Stimulated activated CD8-positive, alpha-beta memory T cell treated with anti-CD3 and anti-CD28 coated beads, Interleukin-4, amount 100 ng/mL, for 4 hours (primary cell): ENCODE measurements around the gene PPP1R13B.
"Not testable (repeated sequence)": the region's sequence is repeated elsewhere in the genome, so short reads cannot be mapped to it uniquely, and the experiment has no call there.

ENCODE experiments used
- DNase-seq, 2 donors: peaks; one replicate each; pipeline ENCODE4 v3.0.0-alpha.2; 2020; ENCODE audit warnings: low read depth in 2 of 2, low spot score in 1 of 2

The PPP1R13B gene

DNA sequence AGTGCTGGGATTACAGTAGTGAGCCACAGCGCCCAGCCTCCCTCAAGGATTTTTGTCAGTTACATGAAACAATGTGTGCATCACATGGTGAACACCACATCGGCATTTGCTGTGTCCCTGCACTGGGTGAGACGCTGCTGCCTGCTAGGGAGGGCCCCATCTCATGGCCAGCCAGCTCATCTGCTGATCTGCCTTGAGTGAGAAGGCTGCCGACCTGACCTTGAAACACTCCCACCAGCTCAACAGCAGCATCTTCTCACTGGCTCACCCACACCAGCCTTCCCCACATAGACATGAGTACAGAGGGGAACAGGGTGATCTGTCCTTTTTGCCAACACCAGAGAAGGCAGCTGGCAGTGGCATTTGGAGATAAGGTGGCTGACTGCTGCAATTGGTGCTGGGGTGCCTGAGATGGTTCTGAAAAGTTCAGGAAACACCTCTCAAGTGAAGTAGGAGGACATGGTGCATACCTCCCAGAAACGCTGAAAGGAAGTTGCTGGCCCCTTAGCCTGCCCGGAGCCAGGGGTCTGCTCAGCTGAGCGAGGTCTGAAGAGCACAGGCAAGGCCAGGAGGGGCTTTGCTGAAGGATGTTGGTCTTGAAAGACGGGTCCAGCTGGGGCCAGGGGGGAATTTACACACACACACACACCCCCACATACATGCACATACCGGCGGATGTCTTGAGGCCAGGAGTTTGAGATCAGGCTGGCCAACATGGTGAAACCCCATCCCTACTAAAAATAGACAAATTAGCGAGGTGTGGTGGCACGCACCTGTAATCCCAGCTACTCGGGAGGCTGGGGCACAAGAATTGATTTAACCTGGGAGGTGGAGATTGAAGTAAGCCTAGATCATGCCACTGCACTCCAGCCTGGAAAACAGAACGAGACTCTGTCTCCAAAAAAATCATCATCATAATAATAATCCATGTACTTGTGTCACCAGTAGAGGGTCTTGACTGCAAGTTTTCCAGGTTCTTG is 14.3 kb upstream of the PPP1R13B start:
- DNase-seq, result no peak

DNA sequence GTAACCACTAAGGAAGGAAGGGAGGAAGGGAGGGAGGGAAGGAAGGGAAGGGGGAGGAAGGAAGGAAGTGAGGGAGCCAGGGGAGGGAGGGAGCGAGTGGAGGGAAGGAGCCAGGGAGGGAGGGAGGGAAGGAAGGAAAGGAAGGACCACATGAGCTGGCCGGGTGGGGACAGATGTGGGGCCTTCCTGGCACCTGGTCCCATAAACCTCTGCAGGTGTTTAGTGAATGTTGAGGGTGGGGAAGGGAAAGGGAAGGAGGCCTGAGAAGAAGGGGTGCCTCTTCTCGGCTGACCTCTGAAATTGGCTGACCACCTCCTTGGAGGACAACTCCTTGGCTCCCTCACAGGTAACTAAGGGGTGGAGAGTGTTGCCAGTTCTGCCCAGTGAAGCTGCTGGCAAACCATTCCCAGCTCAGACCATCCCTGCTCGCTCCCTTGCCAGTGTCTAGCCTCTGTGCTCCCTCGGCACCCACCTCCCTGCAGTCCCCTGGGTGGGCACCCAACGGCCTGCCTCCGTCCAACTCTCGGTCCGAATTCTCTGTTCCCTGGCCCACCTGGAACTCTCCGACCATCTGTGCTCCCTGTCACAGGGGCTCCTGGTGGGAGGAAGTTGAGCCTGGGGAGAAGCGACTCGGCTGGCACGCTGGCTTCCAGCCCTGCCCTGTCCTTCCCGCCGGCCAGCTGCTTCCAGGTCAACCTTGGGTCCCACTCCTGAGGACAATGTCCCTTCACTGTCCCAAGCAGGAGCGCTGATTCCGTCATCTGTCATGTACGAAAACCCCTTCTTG is 12.2 kb upstream of the PPP1R13B start:
- no peak for DNase-seq

DNA sequence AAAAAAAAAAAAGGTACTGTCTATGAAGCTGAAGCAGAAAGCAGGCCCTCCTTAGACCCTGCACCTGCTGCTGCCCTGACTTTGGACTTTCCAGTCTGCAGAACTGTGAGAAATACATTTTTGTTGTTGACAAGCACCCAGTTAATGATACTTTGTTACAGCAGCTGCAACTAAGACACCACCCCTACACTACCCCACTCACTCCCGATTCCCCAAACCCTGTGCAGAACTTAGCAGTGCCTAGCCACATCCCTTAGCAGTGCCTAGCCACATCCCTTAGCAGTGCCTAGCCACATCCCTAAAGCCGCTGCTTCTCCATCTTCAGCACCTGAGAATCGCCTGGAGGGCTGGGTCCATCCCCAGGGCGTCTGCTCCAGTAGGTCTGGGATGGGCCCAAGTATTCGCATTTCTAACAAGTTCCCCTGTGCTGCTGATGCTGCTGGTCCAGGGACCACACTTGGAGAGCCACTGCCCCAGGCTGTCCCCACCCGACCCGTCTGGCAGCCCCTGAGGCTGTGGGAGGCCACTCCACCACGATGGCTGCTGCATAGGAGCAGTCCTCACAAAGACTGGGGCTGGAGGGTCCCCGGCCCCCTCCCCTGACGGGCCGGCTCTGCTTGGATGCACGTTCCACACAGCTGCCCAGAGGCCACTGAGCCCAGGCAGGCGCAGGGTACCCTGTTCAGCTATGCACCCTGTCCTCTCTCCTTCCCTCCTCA is 10.8 kb upstream of the PPP1R13B start:
- DNase-seq, result no peak

DNA sequence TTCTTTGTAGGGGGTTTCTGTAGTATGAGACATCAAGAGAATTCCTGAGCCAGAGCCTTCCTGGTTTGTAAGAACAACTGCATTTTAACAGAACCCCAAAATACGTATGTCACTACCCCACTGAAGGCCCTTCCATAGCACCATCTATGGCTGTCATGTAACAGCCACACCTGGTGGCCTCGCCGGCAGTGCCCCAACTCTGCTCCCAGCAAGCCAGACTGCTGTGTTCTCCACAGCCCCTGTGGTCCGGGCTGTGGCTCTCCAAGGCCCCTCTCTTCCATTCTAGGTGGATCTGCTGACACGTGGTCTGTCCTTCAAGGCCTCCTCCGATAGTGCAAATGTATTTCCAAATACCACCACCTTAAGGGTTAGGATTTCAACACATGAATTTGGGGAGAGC is 9.9 kb upstream of the PPP1R13B start:
- DNase-seq, result no peak

DNA sequence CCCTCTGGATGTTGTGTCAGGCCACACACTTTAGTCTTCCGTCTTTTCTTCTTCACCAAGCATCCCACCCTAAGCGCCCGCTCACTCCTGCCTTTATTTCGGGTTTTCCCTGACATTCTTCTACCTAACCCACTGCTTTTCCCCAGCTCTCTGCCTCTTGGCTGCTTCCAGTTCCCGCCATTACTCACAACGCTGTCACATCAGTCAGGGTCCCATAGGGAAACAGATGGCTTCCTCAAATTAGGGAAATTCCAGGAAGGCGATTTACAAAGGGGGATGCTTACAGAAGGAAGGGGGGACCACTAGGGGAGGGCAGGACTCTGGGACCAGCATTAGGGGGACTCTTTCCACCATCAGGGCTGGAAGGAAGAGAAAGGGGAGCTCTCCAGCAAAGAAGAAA is 9.2 kb upstream of the PPP1R13B start:
- no peak for DNase-seq

DNA sequence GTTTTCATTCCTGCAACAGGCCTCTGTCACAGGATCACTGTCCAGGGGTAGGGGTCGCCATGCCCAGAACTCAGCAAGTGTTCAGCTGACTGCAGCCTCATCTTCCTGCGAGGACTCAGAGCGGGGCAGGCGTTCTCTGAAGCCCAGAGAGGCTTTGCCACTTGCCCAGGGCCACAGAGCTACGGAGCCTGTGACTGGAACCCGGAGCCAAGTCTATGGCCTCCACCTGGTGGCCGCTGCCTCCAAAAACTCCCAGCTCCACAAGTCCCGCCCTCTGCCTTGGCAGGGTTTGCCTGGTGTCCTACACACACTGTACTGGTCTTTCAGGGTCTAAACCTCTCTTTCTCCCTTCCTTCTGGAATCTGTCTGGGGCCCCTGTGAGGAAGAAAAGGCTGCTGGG is 8.7 kb upstream of the PPP1R13B start:
- no peak for DNase-seq

DNA sequence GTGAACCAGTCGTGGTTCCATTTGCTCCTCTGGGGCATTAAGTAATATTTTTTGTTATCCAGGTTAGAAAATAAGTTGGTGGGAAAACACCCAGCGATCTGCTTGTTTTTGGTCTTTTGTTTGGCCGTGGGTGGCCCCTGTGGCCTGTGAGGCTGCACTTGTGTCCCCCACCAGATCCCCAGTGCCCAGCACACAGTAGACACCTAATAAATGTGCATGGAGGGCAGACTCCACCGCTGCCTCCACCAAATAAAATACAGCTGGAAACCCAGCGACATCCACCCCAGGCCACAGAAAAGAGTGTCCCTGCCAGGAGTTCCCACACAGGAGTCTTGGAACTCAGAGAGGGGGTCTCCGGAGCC is 8.3 kb upstream of the PPP1R13B start:
- no peak for DNase-seq

DNA sequence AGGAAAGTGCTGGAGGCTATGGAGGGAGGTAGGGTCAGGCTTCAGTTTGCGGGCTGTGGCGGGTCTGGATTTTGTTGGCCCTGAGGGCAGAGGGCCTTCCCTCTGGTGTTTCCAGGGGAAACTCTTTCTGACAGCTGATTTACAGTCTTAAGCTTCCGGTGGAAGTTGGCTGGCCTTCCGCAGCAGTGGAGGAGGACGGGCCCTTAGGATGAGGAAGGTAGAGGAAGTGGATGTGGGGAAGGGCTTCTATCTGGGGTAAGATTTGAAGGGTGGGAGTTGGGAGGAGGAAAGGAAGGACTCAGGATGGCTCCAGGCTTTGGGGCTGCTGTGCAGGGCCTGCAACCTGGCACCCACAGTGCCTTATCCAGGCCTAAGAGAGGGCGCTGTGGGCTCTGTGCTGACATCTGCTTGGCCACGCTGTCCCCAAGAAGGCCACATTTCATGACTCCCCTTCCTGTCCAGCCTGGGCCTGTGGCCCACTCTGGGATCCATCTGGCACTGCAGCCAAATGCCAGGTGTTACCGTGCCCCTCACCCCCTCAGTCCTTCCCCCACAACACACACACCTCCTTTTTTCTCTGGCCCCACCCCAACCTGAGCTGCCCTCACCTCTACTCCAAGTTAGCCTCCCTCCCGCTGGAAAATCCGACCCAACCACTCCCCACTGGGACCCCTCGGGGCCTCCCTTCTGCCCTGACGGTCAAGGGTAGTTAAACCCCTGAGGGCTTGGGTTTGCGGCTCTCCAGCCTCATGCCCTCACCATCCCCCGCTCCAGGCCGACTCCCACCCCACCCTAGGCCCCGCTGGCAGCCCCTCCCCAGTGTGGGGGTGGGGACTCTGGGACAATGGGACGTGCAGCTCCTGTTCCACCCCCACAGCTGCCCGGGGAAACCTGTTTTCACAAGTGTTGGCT is 7.7 kb upstream of the PPP1R13B start:
- no peak for DNase-seq

DNA sequence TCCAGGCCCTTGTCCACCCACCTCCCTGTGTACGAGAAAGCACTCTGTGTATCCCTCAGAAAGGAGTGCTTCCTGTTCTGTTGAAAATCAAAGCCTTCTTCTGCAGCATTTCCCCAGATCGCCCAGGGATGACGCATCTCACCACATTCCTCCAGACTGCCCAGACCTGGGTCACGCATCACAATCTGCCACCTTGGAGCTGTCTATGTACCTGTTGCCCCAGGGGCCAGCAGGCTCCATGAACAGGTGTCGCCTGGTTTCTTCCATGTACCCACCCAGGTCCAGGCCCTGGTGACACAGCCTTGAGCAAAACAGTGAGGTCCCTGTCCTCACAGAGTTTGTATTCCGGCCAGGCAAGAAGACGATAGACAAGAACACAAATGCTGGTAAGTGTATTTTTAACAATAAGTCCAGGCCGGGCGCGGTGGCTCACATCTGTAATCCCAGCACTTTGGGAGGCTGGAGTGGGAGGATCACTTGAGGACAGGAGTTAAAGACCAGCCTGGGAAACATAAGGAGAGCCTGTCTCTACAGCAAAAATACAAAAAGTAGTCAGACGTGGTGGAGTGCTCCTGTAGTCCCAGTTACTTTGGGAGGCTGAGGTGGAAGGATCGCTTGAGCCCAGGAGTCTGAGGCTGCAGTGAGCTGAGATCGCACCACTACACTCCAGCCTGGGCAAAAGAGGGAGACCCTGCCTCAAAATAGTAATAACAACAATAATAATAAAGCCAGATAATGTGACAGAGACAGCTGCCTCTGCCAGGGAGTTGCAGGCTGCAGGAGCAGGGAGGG is 6.8 kb upstream of the PPP1R13B start:
- no peak for DNase-seq

DNA sequence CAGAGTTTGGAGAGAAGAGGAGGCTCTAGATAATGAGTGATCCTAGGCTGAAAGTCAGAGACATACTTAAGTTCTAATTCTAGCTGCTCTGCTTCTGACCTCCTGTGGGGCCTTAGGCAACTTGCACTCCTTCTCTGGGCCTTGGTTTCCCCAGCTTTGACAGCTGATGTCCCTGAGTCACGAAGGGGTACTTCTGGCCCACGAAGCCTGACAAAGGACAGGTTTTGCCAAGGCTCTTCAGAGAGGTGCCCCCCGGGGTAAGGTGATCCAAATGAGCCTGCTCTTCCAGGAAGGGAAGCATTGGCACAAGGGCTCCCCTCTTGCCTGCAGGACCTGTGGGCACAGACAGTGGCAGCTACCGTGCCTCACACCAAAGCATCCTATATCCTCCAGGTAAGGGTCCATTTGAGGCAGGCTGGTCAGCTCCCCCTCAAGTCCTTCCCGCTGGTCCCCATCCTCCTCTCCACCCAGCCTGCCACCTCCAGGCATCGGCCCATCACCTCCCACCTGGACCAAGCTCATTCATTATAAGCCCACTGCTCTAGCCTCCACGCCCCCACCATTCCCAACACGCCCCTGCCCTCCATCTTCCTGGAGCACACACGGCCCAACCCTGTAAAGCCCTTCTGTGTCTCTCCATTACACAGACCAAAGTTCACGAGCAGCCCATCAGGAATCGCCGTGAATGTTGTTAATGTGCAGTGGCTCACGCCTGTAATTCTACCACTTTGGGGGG is 1.9 kb upstream of the PPP1R13B start:
- no peak for DNase-seq

DNA sequence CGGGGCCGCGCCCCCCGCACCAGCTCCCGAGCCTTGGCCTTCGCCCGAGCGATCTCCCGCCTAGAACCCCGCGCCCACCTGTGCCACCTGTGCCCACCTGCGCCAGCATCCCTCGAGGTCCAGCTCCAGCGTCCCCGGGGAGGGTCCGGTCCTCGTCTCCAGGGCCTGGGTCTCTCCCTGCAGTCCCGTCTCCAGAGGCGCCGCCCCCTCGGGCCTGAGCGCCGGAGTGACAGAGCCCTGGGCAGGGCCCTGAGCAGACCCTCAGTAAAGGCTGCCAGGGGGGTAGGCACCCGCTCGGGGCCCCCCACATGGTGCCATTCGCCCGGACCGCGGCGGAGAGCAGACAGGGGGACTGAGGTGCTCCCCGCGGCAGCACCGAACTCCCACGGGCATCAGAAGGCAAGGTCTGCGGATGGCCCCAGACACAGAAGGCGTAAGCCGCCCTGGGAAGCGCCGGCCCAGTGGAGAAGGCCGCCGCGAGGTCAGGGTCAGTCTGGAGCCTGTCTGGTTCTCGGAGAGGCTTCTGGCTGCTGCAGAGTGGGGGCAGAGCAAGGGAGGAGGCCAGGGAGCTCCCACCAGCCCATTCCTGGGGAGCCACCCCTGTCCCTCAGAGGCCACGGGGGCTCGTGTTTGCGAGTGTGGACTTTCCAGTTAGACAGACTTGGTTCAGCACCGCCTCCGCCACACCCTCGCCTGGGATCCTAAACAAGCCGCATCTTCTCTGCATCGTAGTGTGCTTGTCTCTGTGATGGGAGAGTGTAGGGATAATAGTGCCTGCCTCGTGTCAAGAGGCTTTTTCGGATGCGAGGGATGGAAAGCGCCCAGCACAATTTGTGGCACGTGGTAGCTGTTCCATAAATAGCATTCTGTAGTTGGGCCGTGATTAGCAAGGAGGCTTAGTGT is 1.1 kb upstream of the PPP1R13B start:
- no peak for DNase-seq

DNA sequence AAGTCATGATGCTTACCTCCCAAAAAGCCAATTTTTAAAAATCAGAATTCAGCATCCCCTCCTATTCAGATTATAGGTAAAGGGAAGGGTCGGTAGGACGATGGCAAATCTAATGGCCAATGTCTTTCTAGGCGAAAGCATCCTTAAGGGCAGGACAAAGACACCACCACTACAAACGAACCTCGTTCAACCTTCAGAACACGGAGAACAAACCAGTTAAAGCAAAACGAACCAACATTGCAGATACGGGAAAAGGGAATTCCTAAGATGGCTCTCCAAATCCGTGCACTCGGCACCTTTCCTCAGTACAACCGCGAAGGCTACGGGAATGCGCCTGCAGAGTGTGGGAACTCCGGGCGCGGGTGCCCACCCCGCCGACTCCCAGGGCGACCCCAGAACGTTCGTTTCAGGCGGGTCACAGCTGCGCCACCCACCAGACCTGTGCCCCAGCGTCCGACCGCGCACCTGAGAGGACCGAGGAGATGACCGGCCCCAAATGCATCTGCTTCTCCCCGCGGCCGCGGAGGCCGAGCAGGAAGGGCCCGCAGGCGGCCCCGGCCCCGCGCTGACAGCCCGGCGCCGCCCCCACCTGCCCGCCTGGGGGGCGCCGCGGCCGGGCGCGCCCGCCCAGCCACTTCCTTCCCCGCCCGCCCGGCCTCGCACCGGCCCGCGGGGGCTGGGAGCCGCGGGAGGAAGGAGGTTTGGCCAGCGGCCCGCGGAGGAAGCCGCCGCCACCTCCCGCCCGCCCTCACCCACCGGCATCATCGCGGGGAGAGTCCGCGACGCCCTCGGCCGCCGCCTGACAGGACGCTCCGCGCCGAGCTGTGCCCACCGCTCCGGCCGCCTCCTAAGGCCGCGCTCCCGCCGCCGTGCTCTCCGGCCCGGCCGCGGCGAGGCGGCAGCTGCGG is 578 bp downstream of the PPP1R13B start:
- no peak for DNase-seq

DNA sequence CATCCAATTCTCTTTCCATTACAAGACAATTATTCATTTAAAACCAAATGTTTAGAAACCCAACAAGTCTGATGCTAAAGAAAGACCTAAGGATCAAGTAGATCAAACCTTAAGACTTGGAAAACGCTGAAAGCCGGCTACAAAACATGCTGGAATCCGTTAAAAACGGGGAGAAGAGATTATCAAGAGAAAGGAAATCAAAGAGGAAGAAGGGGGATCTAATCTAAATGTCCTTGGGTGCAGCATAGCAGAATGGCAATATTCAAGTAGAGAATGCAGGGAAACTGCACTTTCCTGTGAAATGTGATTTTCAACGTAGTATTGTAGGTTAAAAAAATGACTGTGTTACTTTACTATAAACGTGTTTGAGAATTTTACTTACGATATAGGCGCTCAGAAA is 1.3 kb downstream of the PPP1R13B start:
- no peak for DNase-seq

DNA sequence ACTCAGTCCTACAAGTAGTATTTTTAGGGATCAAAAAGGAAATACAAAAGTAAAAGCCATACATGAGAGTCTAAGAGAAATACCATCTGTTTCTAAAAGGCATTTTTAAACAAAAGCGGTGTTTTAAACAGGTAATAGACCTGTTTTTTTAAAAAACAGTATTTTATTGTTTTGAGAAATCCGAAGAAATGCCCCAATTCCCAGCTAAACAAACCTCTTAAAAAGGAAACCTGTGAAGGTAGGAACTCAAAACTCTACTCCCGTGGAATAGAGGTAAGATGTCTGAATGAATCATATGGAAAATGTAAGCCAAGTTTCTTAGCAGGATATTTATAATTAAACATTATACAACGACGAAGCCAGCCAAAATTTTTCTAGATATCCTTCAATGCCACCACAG is 2.0 kb downstream of the PPP1R13B start:
- DNase-seq, result no peak

DNA sequence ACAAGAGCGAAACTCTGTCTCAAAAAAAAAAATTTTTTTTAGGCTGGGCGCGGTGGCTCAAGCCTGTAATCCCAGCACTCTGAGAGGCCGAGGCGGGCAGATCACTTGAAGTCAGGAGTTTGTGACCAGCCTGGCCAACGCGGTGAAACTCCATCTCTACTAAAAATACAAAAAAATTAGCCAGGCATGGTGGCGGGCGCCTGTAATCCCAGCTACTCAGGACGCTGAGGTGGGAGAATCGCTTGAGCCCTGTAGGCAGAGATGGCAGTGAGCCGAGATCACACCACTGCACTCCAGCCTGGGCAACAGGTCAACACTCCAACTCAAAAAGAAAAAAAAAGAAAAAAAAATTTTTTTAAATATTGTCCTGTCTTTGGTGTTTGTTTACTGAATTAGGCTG is 6.1 kb downstream of the PPP1R13B start:
- not testable (repeated sequence) for DNase-seq

DNA sequence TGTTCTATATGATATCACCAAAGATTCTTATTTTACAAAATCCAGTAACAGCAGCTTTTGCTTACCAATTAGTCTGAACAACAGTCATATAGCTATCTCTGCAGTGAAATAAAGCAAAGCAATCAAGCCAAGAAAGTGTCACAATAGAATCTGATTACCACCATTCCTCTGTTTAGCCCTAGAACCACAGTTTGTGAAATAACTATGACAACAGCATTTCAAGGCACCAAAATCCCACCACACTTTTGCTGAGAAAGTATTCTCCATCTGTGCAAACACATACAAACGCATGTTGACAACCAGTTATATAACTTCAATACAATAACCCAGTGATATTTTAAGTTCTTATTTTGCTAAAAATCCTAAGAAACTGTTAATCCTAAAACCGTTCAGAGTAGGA is 7.4 kb downstream of the PPP1R13B start:
- no peak for DNase-seq

DNA sequence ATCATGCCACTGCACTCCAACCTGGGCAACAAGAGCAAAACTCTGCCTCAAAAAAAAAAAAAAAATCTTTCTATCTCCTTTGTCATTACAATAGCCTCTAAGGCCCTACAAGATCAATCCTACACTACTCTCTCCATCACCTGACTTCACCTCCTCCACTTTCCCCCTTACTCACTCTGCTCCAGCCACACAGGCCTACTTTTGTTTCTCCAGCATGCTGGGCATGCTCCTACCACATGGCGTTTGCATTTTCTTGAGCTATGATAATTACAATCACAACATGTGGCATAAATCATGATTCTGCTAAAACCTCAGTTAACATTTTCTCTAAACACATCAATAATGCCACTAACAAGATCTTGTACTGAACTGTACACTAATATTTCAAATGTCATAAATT is 7.8 kb downstream of the PPP1R13B start:
- DNase-seq, result no peak
